Sigmoid colon (tissue), 7 donors: ENCODE measurements around the gene PTER. TPM values are rescaled to one million over a fixed set of nuclear protein-coding genes. Genes with fewer than 3 reads are reported as not detected.

ENCODE experiments used
- DNase-seq: peaks from one replicate; pipeline ENCODE4 v3.0.0-alpha.2; 2019
- H3K27ac ChIP-seq, 4 donors: fragments of 200-600 bp; sonication (generic); one replicate each; pipeline ENCODE4 v1.5.1; 2016 to 2019; ENCODE audit warnings: mild to moderate bottlenecking in 1 of 4
- H3K27me3 ChIP-seq, 3 donors: fragments of 200-600 bp; sonication (generic); one replicate each; pipeline ENCODE4 v1.5.1; 2019; ENCODE audit warnings: mild to moderate bottlenecking in 1 of 3
- H3K36me3 ChIP-seq, 4 donors: fragments of 200-600 bp; sonication (generic); one replicate each; pipeline ENCODE4 v1.5.1; 2016 to 2019
- H3K4me1 ChIP-seq, 4 donors: fragments of 200-600 bp; sonication (generic); one replicate each; pipeline ENCODE4 v1.5.1; 2017 to 2019
- H3K4me3 ChIP-seq, 4 donors: fragments of 200-600 bp; sonication (generic); one replicate each; pipeline ENCODE4 v1.5.1; 2017 to 2019; ENCODE audit warnings: mild to moderate bottlenecking in 2 of 4, moderate library complexity in 1 of 4
- H3K9me3 ChIP-seq, 4 donors: fragments of 200-600 bp in 3 of 4; sonication (generic) in 3 of 4; one replicate each; pipeline versions ENCODE4 v1.5.1 to v1.6.1; 2013 to 2019
- CTCF ChIP-seq, 4 experiments: fragments of 450-650 bp in 3 of 4; fragments of 200-600 bp in 1 of 4; IDR thresholded peaks; one replicate each; pipeline ENCODE4 v1.5.1; 2016 to 2019; ENCODE audit warnings: antibody characterized with exemption in 4 of 4, mild to moderate bottlenecking in 3 of 4, moderate library complexity in 2 of 4
- EP300 ChIP-seq, 4 donors: sonication (generic); formaldehyde crosslinking; IDR thresholded peaks; one replicate each; pipeline ENCODE4 v1.6.1; 2017; ENCODE audit warnings: antibody characterized with exemption in 4 of 4
- POLR2A ChIP-seq, 2 donors: fragments of 450-650 bp; IDR thresholded peaks; one replicate each; pipeline ENCODE4 v1.6.1; 2016; ENCODE audit warnings: antibody characterized with exemption in 2 of 2, mild to moderate bottlenecking in 2 of 2, moderate library complexity in 2 of 2
- POLR2AphosphoS5 ChIP-seq, 4 donors: sonication (generic); formaldehyde crosslinking; IDR thresholded peaks; one replicate each; pipeline ENCODE4 v1.6.1; 2017; ENCODE audit warnings: antibody characterized with exemption in 4 of 4
- WGBS, 2 donors: extraction: QIAGEN DNeasy Blood & Tissue Kit; methylation state at CpG; one replicate each; pipeline ENCODE4 v1.1.7; 2013; 5-methylcytosine and 5-hydroxymethylcytosine counted together
- intact Hi-C: fragments of 100-400 bp; cut with DNase I; formaldehyde crosslinking; loops from one replicate; pipeline ENCODE4 v1.15.1; 2023
- polyA plus RNA-seq, 3 donors: library from polyadenylated mRNA; stranded (reverse); fragments of 200-250 nt; gene quantifications; one replicate each; pipeline ENCODE4 v1.2.3, GENCODE V29; 2013
- small RNA-seq, 3 donors: library from RNA; depleted of rRNA; stranded (forward); fragments of <200 nt; gene quantifications; one replicate each; pipeline ENCODE3, GENCODE V24; 2016
- total RNA-seq, 4 donors: library from RNA; depleted of rRNA; stranded (reverse); fragments of >200 nt; gene quantifications; one replicate each; pipeline ENCODE4 v1.1.0, GENCODE V29; 2016
- donor health status: healthy with polysubstance abuse.
- donor health status: Bipolar disorder and iron deficiency.
- donor health status: healthy.

Gene PTER
- total and polyA plus RNA-seq, 7 donors: 6.1 to 14.3 (median 9.0) TPM

- no peaks in the 10 kb centered on the region for H3K36me3 ChIP-seq
- 34% methylated on average over 7 of the region's 7 CpGs for WGBS, 2 donors
- H3K27me3 ChIP-seq: no peaks in the 10 kb centered on the region
- peak in 1 of 4 experiments; percentile 38 for TF ChIP-seq CTCF (IDR thresholded peaks at IDR 0.05)
- no peak for TF ChIP-seq POLR2A (IDR thresholded peaks at IDR 0.05)
- H3K27ac ChIP-seq: no peak overlapping the region
- intact Hi-C loops: no loop called here
- no peaks in the 10 kb centered on the region for H3K4me1 ChIP-seq
- no peaks in the 10 kb centered on the region for H3K9me3 ChIP-seq
- no peak overlapping the region for H3K4me3 ChIP-seq
- no peak for DNase-seq
Observed at GRCh38 chr10:16545116-16545736, 108.4 kb downstream of the PTER start.

- H3K4me3 ChIP-seq: no peak overlapping the region
- DNase-seq: no peak
- intact Hi-C loops: no loop called here
- WGBS, 2 donors: 85% methylated on average over 4 of the region's 4 CpGs
- no peaks in the 10 kb centered on the region for H3K27me3 ChIP-seq
- H3K36me3 ChIP-seq: no peaks in the 10 kb centered on the region
- H3K4me1 ChIP-seq: no peaks in the 10 kb centered on the region
- no peaks in the 10 kb centered on the region for H3K9me3 ChIP-seq
- H3K27ac ChIP-seq: no peak overlapping the region
- no peak for TF ChIP-seq EP300 (IDR thresholded peaks at IDR 0.05)
- no peak for TF ChIP-seq CTCF (IDR thresholded peaks at IDR 0.05)
- TF ChIP-seq POLR2AphosphoS5 (IDR thresholded peaks at IDR 0.05): no peak
- TF ChIP-seq POLR2A (IDR thresholded peaks at IDR 0.05): no peak
Observed at GRCh38 chr10:16547973-16548372, 111.2 kb downstream of the PTER start.

GRCh38 chr10:16559236-16559773, 122.5 kb downstream of the PTER start:
- Histone ChIP-seq H3K27ac (no peak overlapping the region), H3K4me3 (no peak overlapping the region), H3K4me1 (no peaks in the 10 kb centered on the region), H3K36me3 (no peaks in the 10 kb centered on the region), H3K27me3 (no peaks in the 10 kb centered on the region), H3K9me3 (no peaks in the 10 kb centered on the region)
- intact Hi-C loops: no loop called here
- 73 to 83% methylated on average over 5 of the region's 5 CpGs for WGBS, 2 donors
- TF ChIP-seq EP300 (IDR thresholded peaks at IDR 0.05): no peak
- no peak for TF ChIP-seq POLR2A (IDR thresholded peaks at IDR 0.05)
- TF ChIP-seq POLR2AphosphoS5 (IDR thresholded peaks at IDR 0.05): no peak
- no peak for TF ChIP-seq CTCF (IDR thresholded peaks at IDR 0.05)
- no peak for DNase-seq

- no peak for TF ChIP-seq POLR2AphosphoS5 (IDR thresholded peaks at IDR 0.05)
- TF ChIP-seq POLR2A (IDR thresholded peaks at IDR 0.05): no peak
- no peak for TF ChIP-seq EP300 (IDR thresholded peaks at IDR 0.05)
- TF ChIP-seq CTCF (IDR thresholded peaks at IDR 0.05): no peak
- 90 to 93% methylated on average over 6 of the region's 6 CpGs for WGBS, 2 donors
- DNase-seq: no peak
- Histone ChIP-seq H3K27me3 (no peaks in the 10 kb centered on the region), H3K4me1 (no peaks in the 10 kb centered on the region), H3K27ac (no peak overlapping the region), H3K4me3 (no peak overlapping the region), H3K9me3 (no peaks in the 10 kb centered on the region), H3K36me3 (no peaks in the 10 kb centered on the region)
- intact Hi-C loops: no loop called here
Observed at GRCh38 chr10:16562891-16563290, 126.1 kb downstream of the PTER start.

Small RNA genes within 50 kb of the gene (small RNA-seq; reads per million reads assigned to genes)
- gene RNU2-18P: 0 to 0.15 (median 0.11) reads per million in 3 donors

Other genes with a start within 250 kb of the PTER start
- under 1 TPM in 2 of 4 donors, not detected in 2; 0.14 to 0.36 TPM for gene C1QL3, start 84.9 kb downstream of the PTER start, total RNA-seq
- under 1 TPM in 1 of 3 donors, not detected in 2; 0.04 TPM for gene C1QL3, start 84.9 kb downstream of the PTER start, polyA plus RNA-seq